Keratinocyte (primary cell): ENCODE data around the gene MAP3K6. TPM values are rescaled to one million over a fixed set of nuclear protein-coding genes. Genes with fewer than 3 reads are reported as not detected.

Source experiments
- DNase-seq: peaks from one replicate; pipeline ENCODE4 v3.0.0-alpha.2; 2011; ENCODE audit warnings: low read depth, missing footprints, low spot score
- FAIRE-seq: peaks from 2 replicates; lab custom pipeline; 2011; peaks lifted over from hg19 to GRCh38; lab: Jason Lieb, UNC
- H2AFZ ChIP-seq: 2 replicates; pipeline ENCODE4 v1.6.0; 2012; ENCODE audit warnings: low read length, control low read depth, inconsistent platforms; ENCODE audit not compliant: control insufficient read depth
- H3K27ac ChIP-seq: 2 replicates; pipeline ENCODE4 v1.5.1; 2011; ENCODE audit warnings: low read length; ENCODE audit not compliant: control insufficient read depth, insufficient read depth
- H3K27me3 ChIP-seq: 3 replicates; pipeline ENCODE4 v1.6.0; 2011; ENCODE audit warnings: low read length; ENCODE audit not compliant: control insufficient read depth, insufficient read depth; ENCODE audit errors: extremely low read depth
- H3K36me3 ChIP-seq, 2 experiments: 2 replicates in 1 of 2; 3 replicates in 1 of 2; pipeline ENCODE4 v1.5.1; 2011; ENCODE audit warnings: low read length in 2 of 2, mild to moderate bottlenecking in 1 of 2; ENCODE audit not compliant: control insufficient read depth in 2 of 2, insufficient read depth in 2 of 2; ENCODE audit errors: extremely low read depth in 1 of 2
- H3K4me1 ChIP-seq: 3 replicates; pipeline ENCODE4 v1.5.1; 2011; ENCODE audit warnings: low read length; ENCODE audit not compliant: control insufficient read depth, insufficient read depth; ENCODE audit errors: extremely low read depth
- H3K4me2 ChIP-seq: 3 replicates; pipeline ENCODE4 v1.6.0; 2011; ENCODE audit warnings: low read depth, low read length; ENCODE audit not compliant: control insufficient read depth, insufficient read depth; ENCODE audit errors: extremely low read depth
- H3K4me3 ChIP-seq, 3 experiments: fragments of 200-600 bp in 1 of 3; sonication (generic) in 1 of 3; 2 replicates in 2 of 3; 3 replicates in 1 of 3; pipeline ENCODE4 v1.5.1; 2011 to 2016; ENCODE audit warnings: low read length in 3 of 3, mild to moderate bottlenecking in 3 of 3, control low read depth in 2 of 3, inconsistent platforms in 1 of 3, low read depth in 1 of 3, mixed read lengths in 1 of 3, mixed run types in 1 of 3, moderate library complexity in 1 of 3; ENCODE audit not compliant: control insufficient read depth in 2 of 3, insufficient read depth in 2 of 3; ENCODE audit errors: extremely low read depth in 1 of 3
- H3K79me2 ChIP-seq: 2 replicates; pipeline ENCODE4 v1.6.0; 2012; ENCODE audit warnings: low read length; ENCODE audit not compliant: control insufficient read depth, insufficient read depth
- H3K9ac ChIP-seq: 3 replicates; pipeline ENCODE4 v1.6.0; 2011; ENCODE audit warnings: low read length; ENCODE audit not compliant: control insufficient read depth, insufficient read depth; ENCODE audit errors: extremely low read depth
- H3K9me1 ChIP-seq: 3 replicates; pipeline ENCODE4 v1.6.0; 2011; ENCODE audit warnings: low read length; ENCODE audit not compliant: control insufficient read depth, insufficient read depth; ENCODE audit errors: extremely low read depth
- H3K9me3 ChIP-seq: 2 replicates; pipeline ENCODE4 v1.5.1; 2012; ENCODE audit warnings: low read depth, low read length; ENCODE audit not compliant: control insufficient read depth
- H4K20me1 ChIP-seq: 3 replicates; pipeline ENCODE4 v1.6.0; 2011; ENCODE audit warnings: low read length; ENCODE audit not compliant: control insufficient read depth, insufficient read depth; ENCODE audit errors: extremely low read depth
- EZH2 ChIP-seq: IDR thresholded peaks from one replicate; pipeline ENCODE4 v1.6.1; 2012; ENCODE audit warnings: inconsistent platforms, mild to moderate bottlenecking, low read length, moderate library complexity
- dilution Hi-C: fragments of 300-500 bp; cut with MboI; formaldehyde crosslinking; loops from one replicate; pipeline ENCODE4 v1.7.0; 2020; ENCODE audit warnings: low sequenced_read_pairs; ENCODE audit not compliant: extremely low pct_ligation_motif_present
- polyA plus RNA-seq, 5 experiments: library from polyadenylated mRNA; depleted of rRNA in 3 of 5; stranded (reverse) in 3 of 5; stranded (forward) in 1 of 5; unstranded in 1 of 5; fragments of >200 nt; gene quantifications; 1 replicate in 1 of 5; 2 replicates in 3 of 5; 3 replicates in 1 of 5; pipeline versions ENCODE4 v1.2.1 to v1.2.3, GENCODE V29; 2011 to 2012; ENCODE audit warnings: missing spikeins in 2 of 5, low read depth in 1 of 5, low replicate concordance in 1 of 5
- TF ChIP-seq, protein P1 (sequence below), 3 experiments: IDR thresholded peaks in 1 of 3; conservative IDR thresholded peaks in 1 of 3; optimal IDR thresholded peaks in 1 of 3; 2 replicates in 2 of 3; 3 replicates in 1 of 3; pipeline versions ENCODE3 to v1.5.1; 2011; ENCODE audit warnings: low read length in 3 of 3, mild to moderate bottlenecking in 3 of 3, moderate library complexity in 2 of 3, control low read depth in 1 of 3, inconsistent platforms in 1 of 3; ENCODE audit not compliant: insufficient read depth in 2 of 3; ENCODE audit errors: extremely low read depth in 1 of 3

Gene MAP3K6
- polyA plus RNA-seq, 1 donor (not counting 4 experiments of a cell fraction or from before 2014, with no cell fraction given) = 13.4 TPM

DNA sequence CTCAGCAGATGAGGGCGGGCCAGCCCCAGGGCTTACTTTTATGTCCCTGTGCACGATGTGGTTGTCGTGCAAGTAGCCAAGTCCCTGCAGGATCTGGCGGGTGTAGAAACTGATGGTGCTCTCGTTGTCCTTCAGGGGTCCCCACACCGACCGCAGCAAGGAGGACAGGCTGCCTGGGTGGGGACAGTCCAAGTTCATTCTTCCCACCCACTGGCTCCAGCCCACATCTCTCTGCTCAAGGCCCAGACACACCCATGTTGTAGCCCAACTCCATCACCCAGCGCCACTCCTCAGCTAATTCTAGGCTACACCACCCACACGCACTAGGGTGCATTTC lies 7.0 kb downstream of the MAP3K6 start:
- TF ChIP-seq EZH2 = no peak
- TF ChIP-seq, protein P1, sequence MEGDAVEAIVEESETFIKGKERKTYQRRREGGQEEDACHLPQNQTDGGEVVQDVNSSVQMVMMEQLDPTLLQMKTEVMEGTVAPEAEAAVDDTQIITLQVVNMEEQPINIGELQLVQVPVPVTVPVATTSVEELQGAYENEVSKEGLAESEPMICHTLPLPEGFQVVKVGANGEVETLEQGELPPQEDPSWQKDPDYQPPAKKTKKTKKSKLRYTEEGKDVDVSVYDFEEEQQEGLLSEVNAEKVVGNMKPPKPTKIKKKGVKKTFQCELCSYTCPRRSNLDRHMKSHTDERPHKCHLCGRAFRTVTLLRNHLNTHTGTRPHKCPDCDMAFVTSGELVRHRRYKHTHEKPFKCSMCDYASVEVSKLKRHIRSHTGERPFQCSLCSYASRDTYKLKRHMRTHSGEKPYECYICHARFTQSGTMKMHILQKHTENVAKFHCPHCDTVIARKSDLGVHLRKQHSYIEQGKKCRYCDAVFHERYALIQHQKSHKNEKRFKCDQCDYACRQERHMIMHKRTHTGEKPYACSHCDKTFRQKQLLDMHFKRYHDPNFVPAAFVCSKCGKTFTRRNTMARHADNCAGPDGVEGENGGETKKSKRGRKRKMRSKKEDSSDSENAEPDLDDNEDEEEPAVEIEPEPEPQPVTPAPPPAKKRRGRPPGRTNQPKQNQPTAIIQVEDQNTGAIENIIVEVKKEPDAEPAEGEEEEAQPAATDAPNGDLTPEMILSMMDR (optimal IDR thresholded peaks at IDR 0.05 in 1 of 3, IDR thresholded peaks at IDR 0.05 in 1 of 3, conservative IDR thresholded peaks at IDR 0.05 in 1 of 3; ENCODE audit: extremely low read depth in 1 of 3, insufficient read depth in 2 of 3, low read length in 3 of 3) = no peak
- Histone ChIP-seq H3K4me2 (no peak overlapping the region), H3K36me3 (peaks cover 26 to 43% of the 10 kb centered on the region in 2 experiments), H4K20me1 (peaks cover 3% of the 10 kb centered on the region), H3K4me3 (no peak overlapping the region), H3K27ac (no peak overlapping the region), H3K9me3 (no peaks in the 10 kb centered on the region), H2AFZ (no peak overlapping the region), H3K4me1 (peaks cover 8% of the 10 kb centered on the region), H3K9me1 (no peaks in the 10 kb centered on the region), H3K9ac (no peak overlapping the region), H3K79me2 (peaks cover 7% of the 10 kb centered on the region), H3K27me3 (no peaks in the 10 kb centered on the region)
- dilution Hi-C loops = no loop called here
- DNase-seq = no peak
- no peak for FAIRE-seq

DNA sequence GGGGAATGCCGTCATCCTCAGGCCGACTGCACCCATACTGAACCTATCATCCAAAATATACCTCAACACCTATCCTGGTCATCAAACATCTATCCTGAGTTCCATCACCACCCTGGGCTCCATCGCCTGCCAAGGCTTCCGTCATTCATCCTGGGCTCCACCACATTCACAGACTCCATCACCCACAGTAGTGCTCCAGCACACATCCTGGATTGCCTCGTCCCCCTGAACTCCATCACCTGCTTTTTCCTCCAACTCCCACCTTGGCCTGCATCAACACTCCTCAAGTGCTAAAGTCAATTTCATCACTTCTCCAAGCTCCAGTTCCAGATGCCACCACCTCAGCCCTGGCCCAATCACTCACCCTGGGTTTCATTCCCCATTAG lies 7.8 kb downstream of the MAP3K6 start:
- H3K4me3 ChIP-seq = no peak overlapping the region
- H3K36me3 ChIP-seq = peaks cover 21 to 44% of the 10 kb centered on the region in 2 experiments
- no peaks in the 10 kb centered on the region for H3K9me1 ChIP-seq
- H3K79me2 ChIP-seq = no peaks in the 10 kb centered on the region
- no peaks in the 10 kb centered on the region for H3K9me3 ChIP-seq
- no peaks in the 10 kb centered on the region for H3K27me3 ChIP-seq
- dilution Hi-C loops = no loop called here
- no peak overlapping the region for H2AFZ ChIP-seq
- H3K9ac ChIP-seq = no peak overlapping the region
- TF ChIP-seq, protein P1 (optimal IDR thresholded peaks at IDR 0.05 in 1 of 3, IDR thresholded peaks at IDR 0.05 in 1 of 3, conservative IDR thresholded peaks at IDR 0.05 in 1 of 3; ENCODE audit: extremely low read depth in 1 of 3, insufficient read depth in 2 of 3, low read length in 3 of 3) = no peak
- no peak for TF ChIP-seq EZH2
- H3K27ac ChIP-seq = no peak overlapping the region
- H4K20me1 ChIP-seq = peaks cover 3% of the 10 kb centered on the region
- DNase-seq (no peak), FAIRE-seq (no peak)
- no peak overlapping the region for H3K4me2 ChIP-seq
- H3K4me1 ChIP-seq = peaks cover 6% of the 10 kb centered on the region
